H1 (cell line): ENCODE results near the gene MAP7D2. TPM values are rescaled to one million over a fixed set of nuclear protein-coding genes. Genes with fewer than 3 reads are reported as not detected.

Experiments
- CTCF ChIA-PET: fragments of 300-600 bp; sonication (Branson Sonifier 250); formaldehyde crosslinking; loops from one replicate; lab custom pipeline; 2021; ENCODE audit not compliant: partially characterized antibody; lab: Charles Lee
- POLR2A ChIA-PET: fragments of 300-600 bp; sonication (Branson Sonifier 250); formaldehyde crosslinking; loops from one replicate; lab custom pipeline; 2021; ENCODE audit warnings: inconsistent platforms; ENCODE audit not compliant: partially characterized antibody; lab: Charles Lee
- DNase-seq, 2 experiments: peaks; one replicate each; pipeline versions ENCODE4 v3.0.0 to v3.0.0-alpha.2; 2010 to 2022; ENCODE audit warnings: low spot score in 2 of 2, low read depth in 1 of 2, mixed read lengths in 1 of 2
- FAIRE-seq: peaks from 2 replicates; lab custom pipeline; 2011; peaks lifted over from hg19 to GRCh38; lab: Jason Lieb, UNC
- H2AFZ ChIP-seq: 2 replicates; pipeline ENCODE4 v1.8.1; 2012; ENCODE audit warnings: low read length, inconsistent platforms
- H2AK5ac ChIP-seq: 2 replicates; pipeline ENCODE4 v1.6.1; 2013; ENCODE audit warnings: low read depth, low read length
- H2BK120ac ChIP-seq: replicated peaks from 2 replicates; pipeline ENCODE3; 2013; ENCODE audit warnings: low read depth, low read length, inconsistent platforms
- H2BK12ac ChIP-seq: 2 replicates; pipeline ENCODE4 v1.6.1; 2013; ENCODE audit warnings: low read depth, low read length
- H2BK15ac ChIP-seq: 2 replicates; pipeline ENCODE4 v1.6.1; 2013; ENCODE audit warnings: low read length
- H2BK20ac ChIP-seq: 2 replicates; pipeline ENCODE4 v1.6.1; 2013; ENCODE audit warnings: low read length
- H2BK5ac ChIP-seq: 2 replicates; pipeline ENCODE4 v1.6.1; 2013; ENCODE audit warnings: low read depth, low read length
- H3K14ac ChIP-seq: 2 replicates; pipeline ENCODE4 v1.6.1; 2013; ENCODE audit warnings: inconsistent platforms; ENCODE audit not compliant: insufficient read length
- H3K18ac ChIP-seq: 2 replicates; pipeline ENCODE4 v1.6.1; 2013; ENCODE audit warnings: low read length; ENCODE audit errors: extremely low read depth
- H3K23ac ChIP-seq: 2 replicates; pipeline ENCODE4 v1.6.1; 2013; ENCODE audit warnings: inconsistent platforms; ENCODE audit not compliant: insufficient read length
- H3K23me2 ChIP-seq: 2 replicates; pipeline ENCODE4 v1.6.1; 2013; ENCODE audit warnings: low read depth, low read length
- H3K27ac ChIP-seq: 2 replicates; pipeline ENCODE4 v1.6.1; 2011; ENCODE audit warnings: low read depth, low read length, inconsistent platforms
- H3K27me3 ChIP-seq, 4 experiments: replicated peaks in 1 of 4; 1 replicate in 1 of 4; 2 replicates in 3 of 4; pipeline versions ENCODE4 v1.6.1 to v1.8.1; 2011 to 2013; ENCODE audit warnings: low read length in 3 of 4, mild to moderate bottlenecking in 3 of 4, inconsistent platforms in 2 of 4, mixed read lengths in 2 of 4, moderate library complexity in 1 of 4; ENCODE audit not compliant: control insufficient read depth in 3 of 4, insufficient read depth in 3 of 4; ENCODE audit errors: extremely low read depth in 1 of 4
- H3K36me3 ChIP-seq, 4 experiments: 2 replicates each; pipeline versions ENCODE4 v1.6.1 to v1.8.1; 2011 to 2013; ENCODE audit warnings: mild to moderate bottlenecking in 4 of 4, low read length in 3 of 4, moderate library complexity in 2 of 4, control low read depth in 1 of 4, inconsistent platforms in 1 of 4; ENCODE audit not compliant: insufficient read depth in 4 of 4, control insufficient read depth in 2 of 4
- H3K4ac ChIP-seq: replicated peaks from 2 replicates; pipeline ENCODE3; 2013; ENCODE audit warnings: low read length, low read depth, mixed read lengths, inconsistent platforms; ENCODE audit not compliant: insufficient read length
- H3K4me1 ChIP-seq, 4 experiments: replicated peaks in 1 of 4; 1 replicate in 1 of 4; 2 replicates in 3 of 4; pipeline versions ENCODE4 v1.6.1 to v1.8.1; 2011 to 2013; ENCODE audit warnings: low read length in 3 of 4, inconsistent platforms in 2 of 4, mixed read lengths in 1 of 4; ENCODE audit not compliant: insufficient read depth in 4 of 4, control insufficient read depth in 3 of 4
- H3K4me2 ChIP-seq, 2 experiments: 2 replicates each; pipeline versions ENCODE4 v1.6.1 to v1.8.1; 2011 to 2013; ENCODE audit warnings: low read depth in 2 of 2, low read length in 2 of 2, control low read depth in 1 of 2, inconsistent platforms in 1 of 2, mild to moderate bottlenecking in 1 of 2; ENCODE audit not compliant: insufficient read depth in 1 of 2
- H3K4me3 ChIP-seq, 4 experiments: fragments of 200-600, 300-600 bp in 1 of 4; sonication (generic), shearing (Covaris generic), sonication (Bioruptor Twin) in 1 of 4; 2 replicates each; pipeline versions ENCODE4 v1.5.1 to v1.8.1; 2011 to 2016; ENCODE audit warnings: low read length in 4 of 4, low read depth in 3 of 4, control low read depth in 2 of 4, inconsistent platforms in 2 of 4, mild to moderate bottlenecking in 2 of 4, mixed read lengths in 1 of 4, moderate library complexity in 1 of 4; ENCODE audit not compliant: insufficient read depth in 2 of 4; ENCODE audit errors: extremely low read depth in 1 of 4
- H3K56ac ChIP-seq: replicated peaks from 2 replicates; pipeline ENCODE3; 2013; ENCODE audit warnings: low read depth, mild to moderate bottlenecking, mixed read lengths, low read length, inconsistent platforms; ENCODE audit not compliant: insufficient read length
- H3K79me1 ChIP-seq: 2 replicates; pipeline ENCODE4 v1.6.1; 2013; ENCODE audit warnings: low read depth, low read length, control low read depth
- H3K79me2 ChIP-seq, 2 experiments: 2 replicates each; pipeline versions ENCODE4 v1.6.1 to v1.8.1; 2012 to 2013; ENCODE audit warnings: low read length in 2 of 2, mild to moderate bottlenecking in 2 of 2, inconsistent platforms in 1 of 2; ENCODE audit not compliant: insufficient read depth in 2 of 2, control insufficient read depth in 1 of 2
- H3K9ac ChIP-seq, 4 experiments: replicated peaks in 1 of 4; 1 replicate in 1 of 4; 2 replicates in 3 of 4; pipeline versions ENCODE4 v1.6.1 to v1.8.1; 2011 to 2013; ENCODE audit warnings: low read depth in 3 of 4, low read length in 3 of 4, control low read depth in 2 of 4, mild to moderate bottlenecking in 2 of 4, moderate library complexity in 2 of 4, inconsistent platforms in 1 of 4; ENCODE audit errors: extremely low read depth in 1 of 4
- H3K9me3 ChIP-seq, 2 experiments: 2 replicates each; pipeline versions ENCODE4 v1.6.1 to v1.8.1; 2012 to 2013; ENCODE audit warnings: mild to moderate bottlenecking in 2 of 2, moderate library complexity in 2 of 2, control low read depth in 1 of 2, inconsistent platforms in 1 of 2, low read depth in 1 of 2, low read length in 1 of 2, mixed read lengths in 1 of 2; ENCODE audit not compliant: insufficient read depth in 2 of 2
- H4K20me1 ChIP-seq, 2 experiments: replicated peaks in 1 of 2; 2 replicates each; pipeline versions ENCODE3 to v1.8.1; 2011 to 2013; ENCODE audit warnings: inconsistent platforms in 2 of 2, low read length in 2 of 2, mild to moderate bottlenecking in 1 of 2; ENCODE audit not compliant: insufficient read depth in 2 of 2, control insufficient read depth in 1 of 2
- H4K5ac ChIP-seq: 2 replicates; pipeline ENCODE4 v1.6.1; 2013; ENCODE audit warnings: low read length, low read depth, mixed read lengths, inconsistent platforms; ENCODE audit not compliant: insufficient read length
- H4K8ac ChIP-seq: 2 replicates; pipeline ENCODE4 v1.8.0; 2013; ENCODE audit warnings: mild to moderate bottlenecking, moderate library complexity, low read length, inconsistent platforms; ENCODE audit not compliant: insufficient read depth; ENCODE audit errors: extremely low read depth
- H4K91ac ChIP-seq: replicated peaks from 2 replicates; pipeline ENCODE3; 2013; ENCODE audit warnings: low read length, mixed read lengths, inconsistent platforms; ENCODE audit not compliant: insufficient read length
- ASH2L ChIP-seq: fragments of 200-600, 300-600 bp; sonication (generic); IDR thresholded peaks from one replicate; pipeline ENCODE4 v1.7.1; 2017; ENCODE audit warnings: low read length
- CBX8 ChIP-seq: fragments of 300-800, 300-1000 bp; sonication (generic); IDR thresholded peaks from 2 replicates; pipeline ENCODE4 v1.7.1; 2016; ENCODE audit warnings: low read depth, low read length, borderline replicate concordance
- CTBP2 ChIP-seq: IDR thresholded peaks from 2 replicates; pipeline ENCODE4 v1.7.0; 2011; ENCODE audit warnings: borderline replicate concordance, mild to moderate bottlenecking, moderate library complexity, mixed read lengths, low read length; ENCODE audit not compliant: insufficient read depth, insufficient read length
- CTCF ChIP-seq, 3 experiments: IDR thresholded peaks; 1 replicate in 2 of 3; 2 replicates in 1 of 3; pipeline versions ENCODE4 v1.5.1 to v1.6.1; 2011; ENCODE audit warnings: low read length in 3 of 3, mild to moderate bottlenecking in 3 of 3, inconsistent platforms in 2 of 3, low read depth in 1 of 3, moderate library complexity in 1 of 3; ENCODE audit not compliant: insufficient read depth in 1 of 3; ENCODE audit errors: control extremely low read depth in 1 of 3
- GABPA ChIP-seq: IDR thresholded peaks from 2 replicates; pipeline ENCODE4 v1.6.1; 2011; ENCODE audit warnings: mild to moderate bottlenecking, low read length, moderate library complexity, borderline replicate concordance; ENCODE audit not compliant: insufficient read depth
- KDM4A ChIP-seq: IDR thresholded peaks from one replicate; pipeline ENCODE4 v1.7.1; 2012; ENCODE audit warnings: low read depth, mild to moderate bottlenecking, moderate library complexity, low read length, inconsistent platforms; ENCODE audit not compliant: severe bottlenecking
- KDM5A ChIP-seq: fragments of 200-600 bp; IDR thresholded peaks from 2 replicates; pipeline ENCODE4 v1.7.1; 2012; ENCODE audit warnings: mild to moderate bottlenecking, low read length, inconsistent platforms, mixed read lengths
- PHF8 ChIP-seq: fragments of 200-600 bp; sonication (generic); conservative IDR thresholded peaks from 2 replicates; pipeline ENCODE4 v1.7.1; 2012; ENCODE audit warnings: low read depth, mild to moderate bottlenecking, inconsistent platforms, low read length, moderate library complexity
- POLR2AphosphoS5 ChIP-seq: IDR thresholded peaks from 2 replicates; pipeline ENCODE4 v1.6.1; 2011; ENCODE audit warnings: low read depth, low read length
- RBBP5 ChIP-seq: IDR thresholded peaks from 2 replicates; pipeline ENCODE4 v1.7.1; 2012; ENCODE audit warnings: low read depth, mild to moderate bottlenecking, inconsistent platforms, low read length, moderate library complexity, borderline replicate concordance
- SIRT6 ChIP-seq: IDR thresholded peaks from one replicate; pipeline ENCODE4 v1.7.1; 2012; ENCODE audit warnings: low read length, inconsistent platforms
- SP4 ChIP-seq: IDR thresholded peaks from 2 replicates; pipeline ENCODE4 v1.6.1; 2012; ENCODE audit warnings: low read length, inconsistent platforms
- WGBS, 2 experiments: shearing (Covaris generic) in 1 of 2; methylation state at CpG; one replicate each; pipeline versions ENCODE4 v1.1.6 to v1.1.7; 2013 to 2015; ENCODE audit warnings: low lambda C conversion rate in 2 of 2, mixed read lengths in 2 of 2, inconsistent platforms in 1 of 2, low coverage in 1 of 2, missing lambda C conversion rate in 1 of 2; ENCODE audit not compliant: insufficient replicate concordance in 2 of 2, insufficient coverage in 1 of 2, insufficient read length in 1 of 2; ENCODE audit errors: extremely low coverage in 1 of 2, missing lambda C conversion rate in 1 of 2; 5-methylcytosine and 5-hydroxymethylcytosine counted together
- polyA plus RNA-seq, 7 experiments: library from polyadenylated mRNA; depleted of rRNA in 3 of 7; stranded (reverse) in 5 of 7; unstranded in 2 of 7; fragments of >200 nt in 5 of 7; fragments of 200-250 nt in 2 of 7; gene quantifications; 1 replicate in 5 of 7; 2 replicates in 1 of 7; 4 replicates in 1 of 7; pipeline versions ENCODE4 v1.2.1 to v1.2.3, GENCODE V29; 2011 to 2013; ENCODE audit warnings: missing spikeins in 2 of 7, mixed read lengths in 2 of 7
- total RNA-seq: library from RNA; stranded (reverse); fragmentation: NEBNext Ultra II Directional; extraction: Animal tissue kit (Norgen Biotek cat#: 25700); gene quantifications from 2 replicates; pipeline ENCODE4 v1.2.1, GENCODE V29; 2021

The MAP7D2 gene
- total and polyA plus RNA-seq, 2 of the 8 experiments (the other 6 are each of a cell fraction or from before 2014, with no cell fraction given), result 0.65 to 0.83 TPM

- Histone ChIP-seq H3K4ac (no peak overlapping the region), H3K4me2 (no peak overlapping the region), H3K4me1 (peaks cover 0 to 2% (median 0%) of the 10 kb centered on the region in 4 experiments; a peak in 2 of 7 replicates), H4K8ac (no peak overlapping the region; the same call in 1 of the 2 replicates), H3K4me3 (no peak overlapping the region), H3K9me3 (no peaks in the 10 kb centered on the region), H2BK120ac (no peak overlapping the region), H3K23me2 (no peaks in the 10 kb centered on the region), H2BK20ac (no peak overlapping the region), H3K36me3 (no peaks in the 10 kb centered on the region), H3K27ac (no peak overlapping the region), H2BK15ac (no peak overlapping the region), H3K79me2 (no peaks in the 10 kb centered on the region), H3K27me3 (no peaks in the 10 kb centered on the region), H3K9ac (no peak overlapping the region), H2BK12ac (no peak overlapping the region), H3K79me1 (no peaks in the 10 kb centered on the region), H2AFZ (no peak overlapping the region), H4K20me1 (no peaks in the 10 kb centered on the region), H2BK5ac (no peak overlapping the region), H4K91ac (no peak overlapping the region), H3K23ac (no peak overlapping the region), H2AK5ac (no peak overlapping the region), H3K56ac (no peak overlapping the region), H4K5ac (no peak overlapping the region), H3K14ac (no peak overlapping the region), H3K18ac (no peak overlapping the region)
- FAIRE-seq (no peak), DNase-seq (no peak)
- 80% methylated on average over 1 of the region's 10 CpGs; no CpG with 5 or more reads in 1 of the 2 experiments for WGBS, 2 experiments
- POLR2A ChIA-PET, result no interaction called here
- CTCF ChIA-PET, result interaction anchor here (0.8 to 2.8 kb wide), 10 partner anchors 8 to 158 kb away, joined by 3 to 16 read pairs (median 4); no protein-coding TSS in a partner anchor
- TF ChIP-seq SIRT6 (no peak), POLR2AphosphoS5 (no peak), SP4 (no peak), CTBP2 (no peak), CBX8 (no peak), GABPA (no peak), KDM4A (no peak), RBBP5 (no peak), CTCF (IDR thresholded peaks at IDR 0.05; ENCODE audit: control extremely low read depth in 1 of 3, insufficient read depth in 1 of 3, low read depth in 1 of 3, low read length in 3 of 3) (no peak), KDM5A (no peak), PHF8 (no peak), ASH2L (no peak)
These were observed 53.6 kb downstream of the MAP7D2 start for GRCh38 chrX:20063153-20063552.
